ENCODE data around the gene ERG.

- no peak for TF ChIP-seq ZNF564 (CRISPR knock-in tag; IDR thresholded peaks at IDR 0.05)
- TF ChIP-seq ATF3 (CRISPR knock-in tag; IDR thresholded peaks at IDR 0.05) = no peak
- TF ChIP-seq CTCF (CRISPR knock-in tag; IDR thresholded peaks at IDR 0.05) = no peak
- TF ChIP-seq CC2D1A (CRISPR knock-in tag; IDR thresholded peaks at IDR 0.05) = no peak
- no peak for TF ChIP-seq RBAK (CRISPR knock-in tag; IDR thresholded peaks at IDR 0.05)
- TF ChIP-seq REST (IDR thresholded peaks at IDR 0.05; ENCODE audit: borderline replicate concordance in 1 of 2, low read depth in 1 of 2, low read length in 2 of 2) = no peak
- TF ChIP-seq ZNF234 (CRISPR knock-in tag; conservative IDR thresholded peaks at IDR 0.05) = no peak
- no peak for TF ChIP-seq SMAD3 (CRISPR knock-in tag; IDR thresholded peaks at IDR 0.05)
- TF ChIP-seq TCF7 (IDR thresholded peaks at IDR 0.05; ENCODE audit: low read depth) = no peak
- TF ChIP-seq ZFP37 (CRISPR knock-in tag; IDR thresholded peaks at IDR 0.05; ENCODE audit: borderline replicate concordance) = no peak
- TF ChIP-seq ZNF30 (CRISPR knock-in tag; IDR thresholded peaks at IDR 0.05) = no peak
- TF ChIP-seq SRF (IDR thresholded peaks at IDR 0.05; ENCODE audit: low read depth, low read length) = no peak
These were observed 33.3 kb upstream of the ERG start for GRCh38 chr21:38531591-38531990.

Data from HepG2 (cell line).